Measurements from ENCODE around the gene KLHL17. TPM values are rescaled to one million over a fixed set of nuclear protein-coding genes. Genes with fewer than 3 reads are reported as not detected.

The KLHL17 gene
- total RNA-seq, 2 donors from 2014 or later = 10.9 to 24.5 TPM

GRCh38 chr1:913491-914130 lies 46.8 kb upstream of the KLHL17 start:
- peaks cover 8% of the 10 kb centered on the region for H3K4me1 ChIP-seq (replicated peaks)
- no peak overlapping the region for H3K4me3 ChIP-seq
- TF ChIP-seq POLR2AphosphoS5 (IDR thresholded peaks at IDR 0.05) (no peak), POLR2A (IDR thresholded peaks at IDR 0.05) (no peak), CTCF (IDR thresholded peaks at IDR 0.05) (no peak)
- H3K27me3 ChIP-seq (replicated peaks; ENCODE audit: insufficient read depth) = peaks cover 12% of the 10 kb centered on the region
- DNase-seq (ENCODE audit: low spot score) = no peak
- 68% methylated on average over 16 of the region's 16 CpGs for WGBS
- intact Hi-C loops (cut with DNase I) = no loop called here
- H3K27ac ChIP-seq = no peak overlapping the region
- no peaks in the 10 kb centered on the region for H3K36me3 ChIP-seq
- no peaks in the 10 kb centered on the region for H3K9me3 ChIP-seq

- no peak for TF ChIP-seq POLR2A (IDR thresholded peaks at IDR 0.05)
- no peak for TF ChIP-seq POLR2AphosphoS5 (IDR thresholded peaks at IDR 0.05)
- no peak for TF ChIP-seq CTCF (IDR thresholded peaks at IDR 0.05)
- Histone ChIP-seq H3K9me3 (no peaks in the 10 kb centered on the region), H3K4me1 (replicated peaks) (peaks cover 8% of the 10 kb centered on the region), H3K36me3 (no peaks in the 10 kb centered on the region), H3K4me3 (no peak overlapping the region), H3K27me3 (replicated peaks; ENCODE audit: insufficient read depth) (peaks cover 12% of the 10 kb centered on the region), H3K27ac (no peak overlapping the region)
- intact Hi-C loops (cut with DNase I) = no loop called here
- DNase-seq (ENCODE audit: low spot score) = no peak
- WGBS = 72% methylated on average over 21 of the region's 21 CpGs
Observed at GRCh38 chr1:914131-914890, 46.1 kb upstream of the KLHL17 start.

- TF ChIP-seq POLR2AphosphoS5 (IDR thresholded peaks at IDR 0.05) (no peak), POLR2A (IDR thresholded peaks at IDR 0.05) (no peak), CTCF (IDR thresholded peaks at IDR 0.05) (no peak)
- DNase-seq (ENCODE audit: low spot score) = no peak
- no peaks in the 10 kb centered on the region for H3K36me3 ChIP-seq
- 85% methylated on average over 6 of the region's 6 CpGs for WGBS
- intact Hi-C loops (cut with DNase I) = no loop called here
- no peaks in the 10 kb centered on the region for H3K9me3 ChIP-seq
- peaks cover 10% of the 10 kb centered on the region for H3K27me3 ChIP-seq (replicated peaks; ENCODE audit: insufficient read depth)
- H3K4me1 ChIP-seq (replicated peaks) = peaks cover 8% of the 10 kb centered on the region
- H3K4me3 ChIP-seq = no peak overlapping the region
- no peak overlapping the region for H3K27ac ChIP-seq
Observed at GRCh38 chr1:914891-915280, 45.5 kb upstream of the KLHL17 start.

DNA sequence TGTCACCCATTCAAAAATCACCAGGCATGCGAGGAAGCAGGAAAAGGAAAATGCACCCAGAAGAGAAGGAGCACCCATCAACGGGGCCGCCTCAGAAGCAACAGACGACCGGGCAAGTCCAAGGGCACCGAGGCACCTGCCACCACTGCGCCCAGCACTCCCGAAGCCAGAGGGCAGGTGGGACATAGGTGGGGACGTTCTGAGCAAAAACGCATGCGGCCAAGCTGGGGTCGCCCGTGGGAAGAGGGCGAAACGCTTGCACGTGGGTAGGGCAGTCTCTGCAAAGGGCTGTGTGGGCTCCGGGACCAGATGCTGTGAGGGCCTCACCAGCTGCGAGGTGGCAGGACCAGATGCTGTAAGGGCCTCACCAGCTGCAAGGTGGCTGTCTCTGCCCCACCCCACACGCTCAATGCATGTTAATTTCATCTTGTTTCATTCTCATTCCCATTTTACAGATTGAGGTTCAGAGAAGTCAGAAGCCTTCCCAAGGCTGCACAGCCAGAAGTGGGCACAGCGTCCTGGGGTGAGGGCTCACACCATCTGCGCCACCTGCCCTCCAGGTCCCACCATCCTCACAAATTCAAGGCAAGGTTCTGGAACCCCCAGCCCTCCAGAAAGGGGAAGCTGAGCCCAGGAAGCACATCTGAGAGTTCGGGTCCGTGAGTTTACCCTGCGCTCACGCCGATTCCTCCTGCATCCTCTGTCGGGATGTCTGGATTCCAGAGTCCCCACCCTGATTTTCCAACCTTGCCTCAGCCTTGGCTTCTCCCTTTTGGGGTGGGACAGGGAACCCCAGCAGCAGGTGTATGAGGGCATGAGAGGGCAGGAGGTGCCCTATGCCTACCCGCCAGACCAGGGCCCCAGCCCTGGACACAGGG lies 44.9 kb upstream of the KLHL17 start:
- WGBS = 83% methylated on average over 28 of the region's 28 CpGs
- peaks cover 9% of the 10 kb centered on the region for H3K4me1 ChIP-seq (replicated peaks)
- no peak overlapping the region for H3K27ac ChIP-seq
- no peak for TF ChIP-seq POLR2AphosphoS5 (IDR thresholded peaks at IDR 0.05)
- no peak for TF ChIP-seq POLR2A (IDR thresholded peaks at IDR 0.05)
- TF ChIP-seq CTCF (IDR thresholded peaks at IDR 0.05) = no peak
- intact Hi-C loops (cut with DNase I) = no loop called here
- no peak for DNase-seq (ENCODE audit: low spot score)
- no peaks in the 10 kb centered on the region for H3K36me3 ChIP-seq
- H3K4me3 ChIP-seq = no peak overlapping the region
- no peaks in the 10 kb centered on the region for H3K9me3 ChIP-seq
- H3K27me3 ChIP-seq (replicated peaks; ENCODE audit: insufficient read depth) = peaks cover 3% of the 10 kb centered on the region

Measured in prostate gland (tissue), 2 donors.